ENCODE measurements around the gene CDK14.

CDK14 gene

DNA sequence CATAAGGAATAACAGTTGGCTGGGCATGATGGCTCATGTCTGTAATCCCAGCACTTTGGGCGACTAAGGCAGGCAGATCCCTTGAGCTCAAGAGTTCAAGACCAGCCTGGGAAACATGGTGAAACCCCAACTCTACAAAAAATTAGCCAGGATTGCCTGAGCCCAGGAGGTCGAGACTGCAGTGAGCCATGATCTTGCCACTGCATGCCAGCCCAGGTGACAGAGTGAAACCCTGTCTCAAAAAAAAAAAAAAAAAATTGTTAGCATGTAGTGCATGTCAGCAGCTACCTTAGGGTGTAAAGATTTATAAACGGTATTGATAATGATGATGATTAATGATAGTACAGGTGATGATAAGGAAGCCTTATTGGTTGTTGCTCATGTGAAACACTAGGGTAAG, 336.9 kb downstream of the CDK14 start:
- DNase-seq (ENCODE audit: insufficient read length) (no peak), FAIRE-seq (peak; percentile 50)

DNA sequence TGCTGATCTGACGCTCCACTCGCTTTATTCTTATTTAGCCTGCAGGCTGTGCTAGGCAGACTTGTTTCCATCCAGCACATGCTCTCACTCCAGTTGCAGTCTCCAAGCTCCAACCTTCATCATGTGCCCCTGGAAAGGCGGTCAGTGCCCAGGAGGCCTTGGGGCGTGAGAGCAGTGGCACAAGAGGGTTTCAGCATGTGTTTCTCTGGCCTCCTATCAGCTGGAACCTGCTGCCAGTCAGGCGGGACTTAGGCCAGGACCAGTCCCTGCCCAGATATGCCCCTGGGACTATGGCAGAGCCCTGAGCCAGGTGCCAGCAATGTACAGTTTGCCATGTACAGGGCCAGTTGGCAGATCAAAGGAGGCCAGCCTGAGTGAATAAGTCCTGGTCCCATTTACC, 337.9 kb downstream of the CDK14 start:
- no peak for DNase-seq (ENCODE audit: insufficient read length)
- FAIRE-seq = no peak
- TF ChIP-seq POLR2A (IDR thresholded peaks at IDR 0.05; ENCODE audit: low read depth, low read length) (no peak), POLR2AphosphoS5 (IDR thresholded peaks at IDR 0.05; ENCODE audit: low read depth, low read length) (no peak), TAF1 (IDR thresholded peaks at IDR 0.05; ENCODE audit: borderline replicate concordance, low read depth, low read length) (no peak)

More for the DNA sequence above, 336.9 kb downstream of the CDK14 start:
- TF ChIP-seq TAF1 (IDR thresholded peaks at IDR 0.05; ENCODE audit: borderline replicate concordance, low read depth, low read length) = no peak
- TF ChIP-seq POLR2A (IDR thresholded peaks at IDR 0.05; ENCODE audit: low read depth, low read length) = no peak
- no peak for TF ChIP-seq POLR2AphosphoS5 (IDR thresholded peaks at IDR 0.05; ENCODE audit: low read depth, low read length)

DNA sequence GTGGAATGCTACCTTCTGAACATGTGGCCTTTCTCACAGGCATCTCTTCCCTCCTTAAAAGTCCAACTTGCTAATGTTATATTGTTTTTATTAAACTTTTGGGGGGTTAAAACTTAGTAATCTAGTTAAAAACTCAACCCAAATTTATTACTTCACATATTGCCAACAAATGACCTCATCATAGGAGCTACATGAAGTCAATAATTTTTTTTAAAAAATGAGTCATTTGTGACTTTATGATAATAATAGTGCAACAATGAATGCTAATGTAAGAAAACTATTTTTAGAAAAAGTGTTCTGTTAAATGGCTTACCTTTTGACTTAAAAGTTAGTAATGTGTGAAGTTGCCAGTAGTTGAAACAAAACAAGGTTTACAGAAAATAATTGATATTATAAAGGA, 342.2 kb downstream of the CDK14 start:
- TF ChIP-seq POLR2A (IDR thresholded peaks at IDR 0.05; ENCODE audit: low read depth, low read length) (no peak), POLR2AphosphoS5 (IDR thresholded peaks at IDR 0.05; ENCODE audit: low read depth, low read length) (no peak), TAF1 (IDR thresholded peaks at IDR 0.05; ENCODE audit: borderline replicate concordance, low read depth, low read length) (no peak)
- FAIRE-seq = no peak

DNA sequence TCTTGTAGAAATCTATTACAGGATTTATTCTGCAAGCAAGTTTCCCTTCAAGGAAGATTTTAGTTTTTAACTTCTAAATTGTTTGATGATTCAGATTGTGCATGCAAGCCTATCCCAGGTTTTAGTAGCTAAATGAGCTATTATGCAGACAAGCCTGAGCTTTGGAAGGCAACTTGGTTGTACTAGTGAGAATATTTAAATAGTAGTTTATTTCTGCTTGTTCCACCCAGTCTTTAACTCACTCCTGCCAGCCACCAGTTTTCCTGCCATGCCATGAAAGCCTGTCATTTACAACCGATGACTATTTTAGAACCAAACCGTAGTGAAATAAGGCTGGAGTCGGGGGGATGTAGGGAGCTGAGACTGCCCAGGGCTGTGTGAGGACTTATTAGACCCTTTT, 343.5 kb downstream of the CDK14 start:
- FAIRE-seq (no peak), DNase-seq (ENCODE audit: insufficient read length) (no peak)
- TF ChIP-seq TAF1 (IDR thresholded peaks at IDR 0.05; ENCODE audit: borderline replicate concordance, low read depth, low read length) (no peak), POLR2A (IDR thresholded peaks at IDR 0.05; ENCODE audit: low read depth, low read length) (no peak), POLR2AphosphoS5 (IDR thresholded peaks at IDR 0.05; ENCODE audit: low read depth, low read length) (no peak)

More for the DNA sequence above, 342.2 kb downstream of the CDK14 start:
- DNase-seq (ENCODE audit: insufficient read length) = no peak

DNA sequence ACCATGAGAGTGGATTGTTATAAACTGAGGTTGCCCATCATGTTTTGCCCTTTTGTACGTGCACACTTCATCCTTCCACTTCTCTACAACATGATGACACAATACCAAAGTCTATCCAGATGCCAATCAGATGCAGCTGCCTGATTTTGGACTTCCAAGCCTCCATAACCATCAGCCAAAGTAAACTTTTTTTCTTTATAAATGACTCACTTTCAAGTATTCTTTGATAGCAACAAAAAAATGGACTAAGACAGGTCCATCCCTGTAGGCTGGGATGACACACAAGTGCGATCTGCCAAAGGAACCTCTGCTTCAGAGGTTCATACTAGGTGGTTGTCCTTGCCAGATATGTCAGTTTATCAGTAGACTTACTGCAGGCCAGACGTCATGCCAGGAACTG, 347.9 kb downstream of the CDK14 start:
- TF ChIP-seq POLR2AphosphoS5 (IDR thresholded peaks at IDR 0.05; ENCODE audit: low read depth, low read length) = no peak
- no peak for TF ChIP-seq TAF1 (IDR thresholded peaks at IDR 0.05; ENCODE audit: borderline replicate concordance, low read depth, low read length)
- TF ChIP-seq POLR2A (IDR thresholded peaks at IDR 0.05; ENCODE audit: low read depth, low read length) = no peak
- FAIRE-seq = no peak
- no peak for DNase-seq (ENCODE audit: insufficient read length)

DNA sequence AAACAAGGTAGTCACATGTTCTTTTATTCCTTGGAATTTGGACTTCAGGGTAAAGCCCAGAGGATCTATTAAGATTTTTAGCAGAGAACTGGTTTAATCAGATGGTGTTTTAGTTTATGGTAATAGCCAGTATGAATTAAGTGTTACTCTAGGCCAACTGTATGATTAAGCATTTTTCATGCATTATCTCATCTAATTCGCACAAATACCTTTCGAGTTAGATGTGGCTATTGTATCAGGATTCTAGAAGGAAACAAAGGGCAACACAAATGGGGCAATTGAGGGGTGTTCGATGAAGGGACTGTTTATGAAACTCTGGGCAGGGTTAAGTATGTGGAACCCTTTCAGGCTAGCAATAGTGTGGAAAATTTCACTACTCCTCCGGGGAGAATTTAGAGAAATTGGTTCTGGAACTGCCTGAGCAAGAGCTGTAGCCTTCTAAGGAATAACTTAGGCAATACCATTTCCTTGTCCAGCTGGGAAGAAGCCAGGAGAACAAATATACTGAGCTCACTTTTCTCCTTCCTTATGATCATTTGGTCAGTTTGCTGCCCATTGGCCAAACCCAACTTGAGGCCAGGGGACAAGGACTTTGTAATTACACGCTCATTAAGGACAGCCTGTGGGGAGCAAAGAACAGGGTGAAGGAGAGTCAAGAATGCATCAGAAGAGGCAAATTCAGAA, 349.1 kb downstream of the CDK14 start:
- FAIRE-seq (peak; percentile 44), DNase-seq (ENCODE audit: insufficient read length) (no peak)
- TF ChIP-seq POLR2A (IDR thresholded peaks at IDR 0.05; ENCODE audit: low read depth, low read length) (no peak), TAF1 (IDR thresholded peaks at IDR 0.05; ENCODE audit: borderline replicate concordance, low read depth, low read length) (no peak), POLR2AphosphoS5 (IDR thresholded peaks at IDR 0.05; ENCODE audit: low read depth, low read length) (no peak)

DNA sequence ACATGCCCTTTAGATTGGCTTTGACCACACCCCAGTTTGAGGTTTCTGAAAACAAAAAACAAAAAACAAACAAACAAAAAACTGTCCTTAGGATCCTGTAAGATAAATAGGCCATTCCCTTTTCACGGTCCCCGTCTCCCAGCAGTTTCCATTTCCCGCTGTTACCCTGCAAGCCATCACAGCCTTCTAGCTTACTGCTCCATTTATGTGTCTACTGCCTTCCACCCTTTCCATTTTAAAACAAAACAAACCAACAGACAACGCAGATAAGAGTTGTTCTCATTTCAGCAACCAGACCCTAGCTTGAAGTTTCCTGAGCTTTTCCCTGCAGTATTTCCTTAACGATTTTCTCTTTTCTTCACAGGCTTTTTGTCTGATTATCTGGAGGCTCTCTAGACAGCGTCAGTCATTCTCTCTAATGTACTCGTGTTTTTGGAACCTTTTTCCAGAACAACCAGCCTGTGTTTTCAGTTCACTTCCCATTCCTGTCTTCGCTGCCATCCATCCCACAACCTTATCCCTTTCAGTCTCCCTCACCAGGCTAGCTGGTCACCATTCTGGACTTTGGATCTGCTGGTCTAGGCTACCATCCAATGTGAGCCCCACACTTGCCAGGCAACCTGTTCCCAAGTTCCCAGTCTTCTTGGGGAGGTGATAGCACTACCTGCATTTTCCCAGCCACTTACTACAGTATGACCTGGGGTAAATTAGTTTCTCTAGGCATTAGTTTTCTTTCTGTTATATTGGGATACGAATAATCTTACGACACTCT, 350.8 kb downstream of the CDK14 start:
- TF ChIP-seq POLR2A (IDR thresholded peaks at IDR 0.05; ENCODE audit: low read depth, low read length) (no peak), POLR2AphosphoS5 (IDR thresholded peaks at IDR 0.05; ENCODE audit: low read depth, low read length) (no peak), TAF1 (IDR thresholded peaks at IDR 0.05; ENCODE audit: borderline replicate concordance, low read depth, low read length) (no peak)

DNA sequence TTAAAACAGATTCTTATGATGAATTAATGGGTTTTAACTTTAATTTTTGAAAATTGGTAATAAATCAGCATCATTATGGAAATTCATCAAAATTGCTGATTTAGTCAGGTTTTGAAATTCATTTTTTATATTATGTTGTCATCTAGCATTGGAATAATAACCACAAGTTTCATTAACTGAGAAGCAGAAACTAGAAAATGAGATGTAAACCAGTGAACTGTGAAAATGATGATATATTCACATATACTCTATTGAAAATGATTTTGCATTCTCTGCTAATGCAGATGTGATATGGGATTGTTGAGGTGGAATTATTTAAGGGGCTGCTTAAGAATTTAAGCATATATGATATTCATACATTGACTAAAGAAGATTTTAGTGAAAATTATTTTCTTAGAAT, 352.0 kb downstream of the CDK14 start:
- DNase-seq (ENCODE audit: insufficient read length) (no peak), FAIRE-seq (no peak)
- TF ChIP-seq TAF1 (IDR thresholded peaks at IDR 0.05; ENCODE audit: borderline replicate concordance, low read depth, low read length) = no peak
- no peak for TF ChIP-seq POLR2AphosphoS5 (IDR thresholded peaks at IDR 0.05; ENCODE audit: low read depth, low read length)
- TF ChIP-seq POLR2A (IDR thresholded peaks at IDR 0.05; ENCODE audit: low read depth, low read length) = no peak

More for the DNA sequence above, 350.8 kb downstream of the CDK14 start:
- FAIRE-seq (no peak), DNase-seq (ENCODE audit: insufficient read length) (no peak)

DNA sequence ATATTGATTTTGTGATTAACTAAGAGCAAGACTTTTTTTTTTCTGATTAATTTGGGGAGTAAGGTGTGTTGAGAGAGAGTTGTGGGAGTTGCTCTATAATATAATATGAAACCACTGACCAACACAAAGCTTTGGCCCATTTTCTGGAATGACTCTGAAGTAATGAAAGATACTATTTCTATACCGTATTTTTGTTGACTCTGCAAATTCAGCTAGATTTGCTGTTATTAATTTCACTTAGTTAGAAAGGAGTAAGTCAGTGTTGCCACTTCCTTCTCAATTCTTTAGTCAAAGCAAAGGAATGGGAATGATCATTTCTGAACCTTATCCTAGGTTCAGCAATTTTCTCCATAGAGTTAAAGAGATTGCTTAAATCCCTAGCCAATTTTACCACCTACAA, 355.1 kb downstream of the CDK14 start:
- DNase-seq (ENCODE audit: insufficient read length) = no peak
- no peak for FAIRE-seq
- TF ChIP-seq POLR2AphosphoS5 (IDR thresholded peaks at IDR 0.05; ENCODE audit: low read depth, low read length) (no peak), TAF1 (IDR thresholded peaks at IDR 0.05; ENCODE audit: borderline replicate concordance, low read depth, low read length) (no peak), POLR2A (IDR thresholded peaks at IDR 0.05; ENCODE audit: low read depth, low read length) (no peak)

DNA sequence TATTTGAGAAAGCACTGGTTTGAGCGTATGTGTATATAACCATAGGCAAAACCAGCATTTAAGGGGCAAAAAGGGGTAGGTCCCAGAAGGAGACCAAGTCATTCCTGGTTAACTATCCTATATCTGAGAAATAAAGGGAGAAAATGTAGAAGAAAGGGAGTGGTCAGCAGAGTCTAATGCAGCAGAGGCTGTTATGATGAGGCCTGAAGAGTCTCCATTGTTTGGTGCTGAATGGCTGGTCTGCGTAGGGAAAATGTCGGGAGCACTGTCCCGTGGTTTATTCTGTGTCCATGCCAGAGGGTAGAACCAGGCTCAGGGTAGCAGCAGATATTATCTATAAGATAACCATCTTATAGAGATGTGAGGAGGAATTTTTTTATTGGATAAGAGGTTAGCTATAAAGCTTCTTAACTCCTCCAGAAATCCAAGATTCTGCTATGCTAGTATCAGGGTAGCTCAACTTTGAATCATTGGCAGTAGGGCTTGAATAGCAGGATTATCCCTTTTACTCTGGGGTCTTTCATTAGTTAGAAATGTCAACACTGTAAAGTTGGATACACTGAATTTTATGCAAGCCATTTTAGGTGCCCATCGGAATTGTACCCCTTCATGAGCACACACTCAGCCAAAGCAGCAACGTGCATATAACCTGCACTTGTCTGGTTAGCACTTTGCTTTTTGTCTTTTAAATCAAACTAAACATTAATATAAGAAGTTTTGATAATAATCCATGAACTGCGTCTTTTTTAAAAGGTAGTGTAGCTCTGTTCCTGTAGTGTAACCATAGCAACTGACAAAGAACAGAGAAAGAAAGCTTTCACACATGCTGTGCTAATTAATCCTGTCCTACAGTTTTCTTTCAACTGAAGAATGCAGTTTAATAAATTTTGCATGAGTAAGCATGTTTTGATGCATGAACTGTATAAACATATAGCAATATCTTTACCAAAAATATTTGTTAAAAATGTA, 356.1 kb downstream of the CDK14 start:
- no peak for FAIRE-seq
- DNase-seq (ENCODE audit: insufficient read length) = no peak
- TF ChIP-seq POLR2AphosphoS5 (IDR thresholded peaks at IDR 0.05; ENCODE audit: low read depth, low read length) (no peak), POLR2A (IDR thresholded peaks at IDR 0.05; ENCODE audit: low read depth, low read length) (no peak), TAF1 (IDR thresholded peaks at IDR 0.05; ENCODE audit: borderline replicate concordance, low read depth, low read length) (no peak)

DNA sequence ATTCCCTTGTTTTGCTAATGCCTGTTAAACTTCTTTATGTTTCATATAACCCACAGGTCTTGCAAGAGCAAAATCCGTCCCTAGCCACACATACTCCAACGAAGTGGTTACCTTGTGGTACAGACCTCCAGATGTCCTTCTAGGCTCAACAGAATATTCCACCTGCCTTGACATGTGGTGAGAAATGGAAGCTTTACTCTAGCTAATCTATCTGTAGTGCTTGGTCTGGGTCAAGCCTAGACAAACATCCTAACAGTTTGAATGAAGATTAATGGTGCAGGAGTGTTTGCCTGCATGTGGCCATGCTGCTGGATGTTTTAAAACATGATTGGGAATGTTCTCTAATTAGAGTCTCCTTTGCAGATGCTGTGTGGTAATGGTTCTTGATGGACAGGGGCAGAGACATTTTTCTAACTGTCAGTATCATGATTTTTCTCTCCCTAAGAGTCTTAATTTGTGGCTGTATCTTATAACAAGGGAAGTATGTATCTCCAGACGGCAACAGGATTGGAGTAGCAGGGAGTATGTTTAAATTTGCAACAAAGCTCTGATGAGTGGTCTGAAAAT, 359.6 kb downstream of the CDK14 start:
- TF ChIP-seq TAF1 (IDR thresholded peaks at IDR 0.05; ENCODE audit: borderline replicate concordance, low read depth, low read length) (no peak), POLR2AphosphoS5 (IDR thresholded peaks at IDR 0.05; ENCODE audit: low read depth, low read length) (no peak), POLR2A (IDR thresholded peaks at IDR 0.05; ENCODE audit: low read depth, low read length) (no peak)
- DNase-seq (ENCODE audit: insufficient read length) (no peak), FAIRE-seq (peak; percentile 77)
